Panc1 (cell line): Measurements from ENCODE around the gene TKT.

ENCODE experiments used
- POLR2AphosphoS5 ChIP-seq: IDR thresholded peaks from 2 replicates; pipeline ENCODE4 v1.6.1; 2012; ENCODE audit warnings: mild to moderate bottlenecking, low read depth, low read length, moderate library complexity
- TF ChIP-seq, protein P1 (sequence below): fragments of 450-650 bp; IDR thresholded peaks from 2 replicates; pipeline ENCODE4 v1.5.1; 2017; ENCODE audit warnings: mild to moderate bottlenecking

DNA sequence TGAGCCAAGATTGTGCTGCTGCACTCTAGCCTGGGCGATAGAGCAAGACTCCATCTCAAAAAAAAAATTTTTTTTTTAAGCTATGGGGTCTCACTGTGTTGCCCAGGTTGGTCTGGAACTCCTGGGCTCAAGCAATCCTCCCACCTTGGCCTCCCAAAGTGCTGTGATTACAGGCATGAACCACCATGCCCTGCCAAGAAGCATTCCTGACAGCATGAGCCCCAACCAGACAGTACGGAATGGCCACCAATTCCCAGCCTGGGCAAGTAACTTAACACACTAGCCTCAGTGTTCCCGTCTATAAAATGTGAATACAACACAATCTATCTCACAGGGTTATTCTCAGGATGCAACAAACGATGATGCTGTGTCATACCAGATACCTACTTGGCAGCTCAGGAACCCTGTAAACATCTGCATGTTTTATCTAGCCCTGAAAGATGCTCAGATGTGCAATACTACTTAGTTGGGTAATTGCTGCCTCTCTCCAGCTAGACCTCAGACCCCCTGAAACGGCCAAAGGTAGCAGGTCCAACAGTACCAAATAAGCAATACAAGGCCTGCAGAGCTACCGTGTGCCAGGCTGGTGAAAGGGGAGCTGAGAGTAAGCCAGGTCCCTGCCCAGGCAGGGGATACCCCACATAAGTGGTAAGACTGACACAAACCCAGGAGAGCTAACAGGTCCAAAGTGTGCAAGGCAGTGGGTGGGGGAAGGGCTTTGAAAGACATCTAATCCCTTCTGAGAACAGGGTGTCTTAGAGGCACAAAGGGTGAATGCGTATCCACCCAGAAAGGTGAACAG lies 1.9 kb downstream of the TKT start:
- no peak for TF ChIP-seq POLR2AphosphoS5
- TF ChIP-seq, protein P1, sequence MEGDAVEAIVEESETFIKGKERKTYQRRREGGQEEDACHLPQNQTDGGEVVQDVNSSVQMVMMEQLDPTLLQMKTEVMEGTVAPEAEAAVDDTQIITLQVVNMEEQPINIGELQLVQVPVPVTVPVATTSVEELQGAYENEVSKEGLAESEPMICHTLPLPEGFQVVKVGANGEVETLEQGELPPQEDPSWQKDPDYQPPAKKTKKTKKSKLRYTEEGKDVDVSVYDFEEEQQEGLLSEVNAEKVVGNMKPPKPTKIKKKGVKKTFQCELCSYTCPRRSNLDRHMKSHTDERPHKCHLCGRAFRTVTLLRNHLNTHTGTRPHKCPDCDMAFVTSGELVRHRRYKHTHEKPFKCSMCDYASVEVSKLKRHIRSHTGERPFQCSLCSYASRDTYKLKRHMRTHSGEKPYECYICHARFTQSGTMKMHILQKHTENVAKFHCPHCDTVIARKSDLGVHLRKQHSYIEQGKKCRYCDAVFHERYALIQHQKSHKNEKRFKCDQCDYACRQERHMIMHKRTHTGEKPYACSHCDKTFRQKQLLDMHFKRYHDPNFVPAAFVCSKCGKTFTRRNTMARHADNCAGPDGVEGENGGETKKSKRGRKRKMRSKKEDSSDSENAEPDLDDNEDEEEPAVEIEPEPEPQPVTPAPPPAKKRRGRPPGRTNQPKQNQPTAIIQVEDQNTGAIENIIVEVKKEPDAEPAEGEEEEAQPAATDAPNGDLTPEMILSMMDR = no peak
